Endothelial cell of umbilical vein (primary cell): ENCODE measurements around the gene CLPX.

ENCODE experiments used
- EZH2 ChIP-seq: IDR thresholded peaks from 2 replicates; pipeline ENCODE4 v1.6.1; 2012; ENCODE audit warnings: borderline replicate concordance, low read depth, mild to moderate bottlenecking, moderate library complexity, low read length, inconsistent platforms; ENCODE audit not compliant: severe bottlenecking
- FOS ChIP-seq: IDR thresholded peaks from 2 replicates; pipeline ENCODE4 v1.6.1; 2011; ENCODE audit warnings: mild to moderate bottlenecking, low read length, moderate library complexity, borderline replicate concordance; ENCODE audit not compliant: insufficient read depth
- GATA2 ChIP-seq: IDR thresholded peaks from 2 replicates; pipeline ENCODE4 v1.7.0; 2011; ENCODE audit warnings: low read depth, mild to moderate bottlenecking, moderate library complexity, mixed read lengths, low read length; ENCODE audit not compliant: insufficient read length, insufficient read depth
- JUN ChIP-seq: IDR thresholded peaks from 2 replicates; pipeline ENCODE4 v1.6.1; 2011; ENCODE audit warnings: borderline replicate concordance, low read depth; ENCODE audit not compliant: insufficient read length, insufficient read depth
- MYC ChIP-seq: IDR thresholded peaks from one replicate; pipeline ENCODE4 v1.6.1; 2011; ENCODE audit warnings: mild to moderate bottlenecking, low read depth, low read length
- POLR2A ChIP-seq: IDR thresholded peaks from 2 replicates; pipeline ENCODE4 v1.6.1; 2012; ENCODE audit warnings: low read depth, mild to moderate bottlenecking, control low read depth, low read length
- POLR2AphosphoS5 ChIP-seq: IDR thresholded peaks from 2 replicates; pipeline ENCODE4 v1.6.1; 2012; ENCODE audit warnings: low read depth, mild to moderate bottlenecking, control low read depth, low read length, moderate library complexity; ENCODE audit not compliant: insufficient read depth
- TF ChIP-seq, protein P1 (sequence below), 2 donors: IDR thresholded peaks; 1 replicate in 1 of 2; 2 replicates in 1 of 2; pipeline ENCODE4 v1.5.1; 2011; ENCODE audit warnings: low read length in 2 of 2, mild to moderate bottlenecking in 2 of 2, moderate library complexity in 2 of 2, control low read depth in 1 of 2, inconsistent platforms in 1 of 2, low read depth in 1 of 2; ENCODE audit not compliant: insufficient read depth in 1 of 2; ENCODE audit errors: extremely low read depth in 1 of 2
- TF ChIP-seq, protein P2 (sequence below): IDR thresholded peaks from 2 replicates; pipeline ENCODE4 v1.6.1; 2011; ENCODE audit not compliant: insufficient read depth, insufficient read length

DNA sequence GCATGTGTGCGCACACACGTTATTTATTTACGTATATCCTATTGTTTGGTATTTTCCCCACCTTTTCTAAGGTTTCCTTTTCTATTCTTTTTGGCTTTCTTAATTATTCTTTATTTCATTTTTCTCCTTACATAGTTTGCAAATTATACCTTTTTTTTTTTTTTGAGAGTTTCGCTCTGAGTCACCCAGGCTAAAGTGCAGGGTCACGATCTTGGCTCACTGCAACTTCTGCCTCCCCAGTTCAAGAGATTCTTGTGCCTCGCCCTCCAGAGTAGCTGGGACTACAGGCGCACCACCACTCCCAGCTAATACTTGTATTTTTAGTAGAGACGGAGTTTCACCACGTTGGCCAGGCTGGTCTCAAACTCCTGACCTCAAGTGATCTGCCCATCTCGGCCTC, 46.2 kb upstream of the CLPX start:
- TF ChIP-seq, protein P1, sequence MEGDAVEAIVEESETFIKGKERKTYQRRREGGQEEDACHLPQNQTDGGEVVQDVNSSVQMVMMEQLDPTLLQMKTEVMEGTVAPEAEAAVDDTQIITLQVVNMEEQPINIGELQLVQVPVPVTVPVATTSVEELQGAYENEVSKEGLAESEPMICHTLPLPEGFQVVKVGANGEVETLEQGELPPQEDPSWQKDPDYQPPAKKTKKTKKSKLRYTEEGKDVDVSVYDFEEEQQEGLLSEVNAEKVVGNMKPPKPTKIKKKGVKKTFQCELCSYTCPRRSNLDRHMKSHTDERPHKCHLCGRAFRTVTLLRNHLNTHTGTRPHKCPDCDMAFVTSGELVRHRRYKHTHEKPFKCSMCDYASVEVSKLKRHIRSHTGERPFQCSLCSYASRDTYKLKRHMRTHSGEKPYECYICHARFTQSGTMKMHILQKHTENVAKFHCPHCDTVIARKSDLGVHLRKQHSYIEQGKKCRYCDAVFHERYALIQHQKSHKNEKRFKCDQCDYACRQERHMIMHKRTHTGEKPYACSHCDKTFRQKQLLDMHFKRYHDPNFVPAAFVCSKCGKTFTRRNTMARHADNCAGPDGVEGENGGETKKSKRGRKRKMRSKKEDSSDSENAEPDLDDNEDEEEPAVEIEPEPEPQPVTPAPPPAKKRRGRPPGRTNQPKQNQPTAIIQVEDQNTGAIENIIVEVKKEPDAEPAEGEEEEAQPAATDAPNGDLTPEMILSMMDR (IDR thresholded peaks at IDR 0.05; ENCODE audit: extremely low read depth in 1 of 2, insufficient read depth in 1 of 2, low read depth in 1 of 2, low read length in 2 of 2): no peak
- TF ChIP-seq EZH2 (no peak), POLR2A (no peak), POLR2AphosphoS5 (no peak), MYC (no peak), FOS (no peak), JUN (no peak), GATA2 (no peak)
- TF ChIP-seq, protein P2, sequence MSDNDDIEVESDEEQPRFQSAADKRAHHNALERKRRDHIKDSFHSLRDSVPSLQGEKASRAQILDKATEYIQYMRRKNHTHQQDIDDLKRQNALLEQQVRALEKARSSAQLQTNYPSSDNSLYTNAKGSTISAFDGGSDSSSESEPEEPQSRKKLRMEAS: no peak
